ENCODE results near the gene LONP2. TPM values are rescaled to one million over a fixed set of nuclear protein-coding genes. Genes with fewer than 3 reads are reported as not detected.

LONP2 gene
- total and polyA plus RNA-seq, 9 donors: 30.0 to 101 (median 75.7) TPM

DNA sequence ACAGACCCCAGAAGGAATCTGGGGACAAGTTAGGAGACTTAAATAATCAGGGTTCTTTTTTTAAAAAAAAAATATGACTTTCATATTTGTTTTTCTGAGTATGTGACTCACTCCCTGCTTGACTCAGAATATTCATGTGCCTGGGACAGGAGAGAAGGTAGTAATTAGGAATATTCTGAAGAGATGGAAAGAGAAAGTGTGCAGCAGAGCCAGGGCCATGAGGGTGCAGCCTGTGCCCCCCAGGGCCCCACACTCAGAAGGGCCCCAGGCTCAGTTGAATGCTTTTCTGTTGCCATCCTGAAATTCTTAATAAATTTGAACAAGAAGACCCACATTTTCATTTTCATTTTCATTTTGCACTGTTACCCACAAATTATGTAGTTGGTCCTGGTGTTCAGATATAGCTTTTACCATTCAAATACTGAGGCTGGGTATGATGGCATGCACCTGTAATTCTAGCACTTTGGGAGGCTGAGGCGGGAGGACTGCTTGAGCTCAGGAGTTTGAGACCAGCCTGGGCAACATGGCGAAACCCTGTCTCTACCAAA is 11.5 kb upstream of the LONP2 start:
- intact Hi-C loops (cut with DNase I): no loop called here
- WGBS, 3 donors: 93 to 96% (median 94%) methylated on average over 2 of the region's 2 CpGs

GRCh38 chr16:48234630-48235029 is 9.5 kb upstream of the LONP2 start:
- no peaks in the 10 kb centered on the region for H3K27me3 ChIP-seq
- intact Hi-C loops (cut with DNase I): no loop called here
- H3K36me3 ChIP-seq: no peaks in the 10 kb centered on the region
- no peak for DNase-seq
- no peaks in the 10 kb centered on the region for H3K9me3 ChIP-seq
- TF ChIP-seq EP300 (IDR thresholded peaks at IDR 0.05) (no peak), CTCF (IDR thresholded peaks at IDR 0.05) (no peak), POLR2A (IDR thresholded peaks at IDR 0.05) (no peak)
- H3K4me3 ChIP-seq: no peak overlapping the region
- no peak overlapping the region for H3K27ac ChIP-seq
- no peaks in the 10 kb centered on the region for H3K4me1 ChIP-seq (ENCODE audit: insufficient read depth)

More for the DNA sequence above, 11.5 kb upstream of the LONP2 start:
- Histone ChIP-seq H3K27me3 (no peaks in the 10 kb centered on the region), H3K36me3 (no peaks in the 10 kb centered on the region), H3K4me1 (ENCODE audit: insufficient read depth) (no peaks in the 10 kb centered on the region), H3K9me3 (no peaks in the 10 kb centered on the region), H3K27ac (no peak overlapping the region), H3K4me3 (no peak overlapping the region)
- no peak for DNase-seq
- TF ChIP-seq EP300 (IDR thresholded peaks at IDR 0.05) (no peak), POLR2A (IDR thresholded peaks at IDR 0.05) (no peak), CTCF (IDR thresholded peaks at IDR 0.05) (no peak)

DNA sequence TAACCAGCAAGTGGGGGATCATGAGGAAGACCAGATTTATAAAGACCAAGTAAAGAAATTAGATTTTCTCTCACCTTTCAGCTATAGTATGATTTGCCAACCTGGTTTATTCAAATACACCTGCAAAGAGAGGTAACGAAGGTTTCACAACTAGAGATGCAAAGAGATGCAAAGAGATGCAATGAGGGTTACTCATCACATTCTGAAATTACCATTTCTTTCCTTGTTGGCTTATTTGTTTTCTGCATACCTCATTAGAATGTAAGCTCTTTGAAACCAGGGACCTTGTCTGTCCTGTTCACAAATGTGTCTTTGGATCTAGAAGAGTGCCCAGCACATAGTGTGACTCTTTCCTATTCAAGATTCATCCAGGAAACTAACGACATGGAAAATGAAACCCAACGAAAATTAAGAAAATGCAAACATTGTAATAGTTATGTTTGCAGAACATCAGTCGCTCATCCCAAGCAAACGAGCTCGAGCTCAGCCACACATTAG is 9.0 kb upstream of the LONP2 start:
- 72 to 78% (median 76%) methylated on average over 6 of the region's 6 CpGs for WGBS, 3 donors

GRCh38 chr16:48235556-48236136 is 8.5 kb upstream of the LONP2 start:
- Histone ChIP-seq H3K36me3 (no peaks in the 10 kb centered on the region), H3K27ac (no peak overlapping the region), H3K4me1 (ENCODE audit: insufficient read depth) (no peaks in the 10 kb centered on the region), H3K27me3 (no peaks in the 10 kb centered on the region), H3K9me3 (no peaks in the 10 kb centered on the region), H3K4me3 (no peak overlapping the region)
- TF ChIP-seq EP300 (IDR thresholded peaks at IDR 0.05) (no peak), POLR2A (IDR thresholded peaks at IDR 0.05) (no peak), CTCF (IDR thresholded peaks at IDR 0.05) (no peak)
- DNase-seq: no peak
- intact Hi-C loops (cut with DNase I): no loop called here
- WGBS, 3 donors: 68 to 75% (median 68%) methylated on average over 6 of the region's 6 CpGs

More for the DNA sequence above, 9.0 kb upstream of the LONP2 start:
- TF ChIP-seq POLR2A (IDR thresholded peaks at IDR 0.05) (no peak), CTCF (IDR thresholded peaks at IDR 0.05) (no peak), EP300 (IDR thresholded peaks at IDR 0.05) (no peak)
- no peaks in the 10 kb centered on the region for H3K4me1 ChIP-seq (ENCODE audit: insufficient read depth)
- H3K36me3 ChIP-seq: no peaks in the 10 kb centered on the region
- no peak overlapping the region for H3K27ac ChIP-seq
- no peak for DNase-seq
- no peaks in the 10 kb centered on the region for H3K27me3 ChIP-seq
- no peaks in the 10 kb centered on the region for H3K9me3 ChIP-seq
- intact Hi-C loops (cut with DNase I): no loop called here
- no peak overlapping the region for H3K4me3 ChIP-seq
